NB4 (cell line): Measurements from ENCODE around the gene STAG2.
A peak's percentile ranks its signal among the peaks of the same experiment; 100 is the strongest.

ENCODE experiments used
- DNase-seq: peaks from one replicate; pipeline ENCODE4 v3.0.0; 2010; ENCODE audit warnings: low read depth
- H3K4me3 ChIP-seq: one replicate; pipeline ENCODE4 v1.5.1; 2011; ENCODE audit warnings: mild to moderate bottlenecking, low read depth, low read length, moderate library complexity
- MYC ChIP-seq: IDR thresholded peaks from 2 replicates; pipeline ENCODE4 v1.6.1; 2011; ENCODE audit warnings: low read depth, low read length
- POLR2A ChIP-seq: IDR thresholded peaks from 2 replicates; pipeline ENCODE4 v1.6.1; 2011; ENCODE audit warnings: mild to moderate bottlenecking; ENCODE audit not compliant: insufficient read length; ENCODE audit errors: extremely low read depth
- TF ChIP-seq, protein P1 (sequence below): IDR thresholded peaks from 2 replicates; pipeline ENCODE4 v1.6.1; 2011; ENCODE audit warnings: low read depth, low read length
- TF ChIP-seq, protein P2 (sequence below): IDR thresholded peaks from one replicate; pipeline ENCODE4 v1.5.1; 2012; ENCODE audit warnings: low read depth, low read length

Gene STAG2

DNA sequence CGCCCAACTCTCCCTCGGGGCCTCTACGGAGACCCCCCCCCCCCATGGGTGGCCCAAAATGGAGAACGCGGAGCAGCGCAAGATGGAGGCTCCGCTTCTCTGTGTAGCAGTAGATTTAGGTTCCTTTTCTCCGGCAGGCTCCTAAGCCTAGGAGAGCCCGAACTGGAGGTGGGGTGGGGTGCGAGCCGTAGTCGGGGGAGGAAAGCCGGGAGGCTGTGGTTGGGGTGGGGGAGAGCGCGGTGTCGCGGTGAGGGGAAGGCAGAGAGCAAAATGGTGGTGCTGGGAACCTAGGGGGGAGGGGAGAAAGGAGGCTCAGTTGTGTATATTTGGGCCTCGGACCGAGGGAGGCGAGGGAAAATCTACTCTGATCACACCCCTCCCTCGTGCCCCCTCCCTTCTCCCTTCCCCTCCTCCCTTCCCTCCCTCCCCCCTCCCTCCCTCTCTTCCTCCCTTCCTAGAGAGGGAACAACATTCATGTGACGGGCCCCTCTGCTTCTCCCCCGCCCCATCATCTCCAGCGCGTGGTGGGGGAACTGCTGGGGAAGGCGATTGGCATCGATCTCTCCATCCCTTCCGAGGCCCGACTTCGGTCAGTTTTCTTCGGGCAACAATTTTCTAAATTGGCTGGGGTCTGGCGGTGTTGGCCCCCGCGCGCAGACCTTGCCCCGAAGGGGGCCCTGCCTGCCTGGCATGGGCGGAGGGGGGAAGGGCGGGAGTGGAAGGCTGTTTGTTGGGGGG, at the start of gene STAG2:
TSS of gene STAG2 (plus strand) at position 439 of the 738 bp plus-strand sequence. CDS start 60,922 bp downstream, outside the sequence.
- TF ChIP-seq, protein P1, sequence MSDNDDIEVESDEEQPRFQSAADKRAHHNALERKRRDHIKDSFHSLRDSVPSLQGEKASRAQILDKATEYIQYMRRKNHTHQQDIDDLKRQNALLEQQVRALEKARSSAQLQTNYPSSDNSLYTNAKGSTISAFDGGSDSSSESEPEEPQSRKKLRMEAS, result 0 out of 2 replicates have a peak, but pooled peaks have one; percentile 7
- TF ChIP-seq MYC, result 0 out of 2 replicates have a peak, but pooled peaks have one; percentile 19
- TF ChIP-seq, protein P2, sequence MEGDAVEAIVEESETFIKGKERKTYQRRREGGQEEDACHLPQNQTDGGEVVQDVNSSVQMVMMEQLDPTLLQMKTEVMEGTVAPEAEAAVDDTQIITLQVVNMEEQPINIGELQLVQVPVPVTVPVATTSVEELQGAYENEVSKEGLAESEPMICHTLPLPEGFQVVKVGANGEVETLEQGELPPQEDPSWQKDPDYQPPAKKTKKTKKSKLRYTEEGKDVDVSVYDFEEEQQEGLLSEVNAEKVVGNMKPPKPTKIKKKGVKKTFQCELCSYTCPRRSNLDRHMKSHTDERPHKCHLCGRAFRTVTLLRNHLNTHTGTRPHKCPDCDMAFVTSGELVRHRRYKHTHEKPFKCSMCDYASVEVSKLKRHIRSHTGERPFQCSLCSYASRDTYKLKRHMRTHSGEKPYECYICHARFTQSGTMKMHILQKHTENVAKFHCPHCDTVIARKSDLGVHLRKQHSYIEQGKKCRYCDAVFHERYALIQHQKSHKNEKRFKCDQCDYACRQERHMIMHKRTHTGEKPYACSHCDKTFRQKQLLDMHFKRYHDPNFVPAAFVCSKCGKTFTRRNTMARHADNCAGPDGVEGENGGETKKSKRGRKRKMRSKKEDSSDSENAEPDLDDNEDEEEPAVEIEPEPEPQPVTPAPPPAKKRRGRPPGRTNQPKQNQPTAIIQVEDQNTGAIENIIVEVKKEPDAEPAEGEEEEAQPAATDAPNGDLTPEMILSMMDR, result no peak
- TF ChIP-seq POLR2A, result peak; percentile 35
- DNase-seq, result peak; percentile 94
- peak within 1 kb of the TSS; percentile 95 for H3K4me3 ChIP-seq

DNA sequence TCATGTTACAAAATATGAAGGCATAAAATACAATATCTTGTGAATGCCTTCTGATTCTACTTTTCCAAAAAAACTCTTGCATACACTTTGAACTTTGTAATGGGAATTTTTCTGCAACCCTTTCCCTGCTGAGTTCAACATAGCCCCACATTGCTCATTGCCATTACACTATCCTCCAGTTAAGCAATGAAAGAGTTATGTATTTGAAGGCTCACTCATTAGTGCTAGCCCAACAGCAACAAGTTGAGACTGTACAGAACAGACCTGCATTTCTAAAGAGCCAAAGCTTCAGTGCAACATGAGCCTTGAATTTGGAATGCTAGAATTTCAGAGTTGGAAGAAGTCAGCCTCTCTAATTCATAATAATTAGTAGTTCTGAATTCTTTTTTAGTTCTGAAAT, 44.4 kb upstream of the STAG2 start:
- TF ChIP-seq, protein P2, result no peak
- TF ChIP-seq, protein P1, result no peak
- TF ChIP-seq MYC (no peak), POLR2A (no peak)
- no peak for DNase-seq
- H3K4me3 ChIP-seq, result no peak overlapping the region

DNA sequence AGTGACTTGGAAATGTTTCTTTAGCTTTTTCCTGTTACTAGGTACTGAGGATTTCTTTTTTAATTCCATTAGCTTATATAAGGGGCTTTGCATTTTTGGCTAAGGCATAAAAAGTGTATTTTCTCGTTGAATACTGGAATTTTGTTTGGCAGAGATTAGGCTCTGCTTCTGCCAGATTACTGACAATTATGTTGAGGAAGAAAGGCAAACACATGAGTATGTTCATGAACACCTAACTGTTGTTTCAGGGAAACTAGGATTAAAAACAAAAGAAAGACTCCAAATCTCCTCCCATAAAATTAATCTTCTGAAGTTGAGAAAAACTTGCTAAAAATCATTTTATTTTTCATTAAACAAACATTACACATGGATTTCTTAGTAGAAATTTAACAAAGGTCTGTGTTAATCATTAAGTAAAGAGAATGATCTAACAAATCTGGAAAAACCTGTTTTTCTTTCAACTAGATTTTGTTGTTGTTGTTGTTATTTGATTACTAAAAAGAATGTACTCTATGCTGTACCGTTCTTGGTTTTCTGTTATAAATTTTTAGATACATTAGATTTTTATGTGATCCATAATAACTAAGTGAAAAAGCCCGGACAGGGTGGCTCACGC, 43.3 kb upstream of the STAG2 start:
- H3K4me3 ChIP-seq, result no peak overlapping the region
- DNase-seq, result no peak
- TF ChIP-seq, protein P2, result no peak
- TF ChIP-seq POLR2A (no peak), MYC (no peak)
- TF ChIP-seq, protein P1, result no peak

DNA sequence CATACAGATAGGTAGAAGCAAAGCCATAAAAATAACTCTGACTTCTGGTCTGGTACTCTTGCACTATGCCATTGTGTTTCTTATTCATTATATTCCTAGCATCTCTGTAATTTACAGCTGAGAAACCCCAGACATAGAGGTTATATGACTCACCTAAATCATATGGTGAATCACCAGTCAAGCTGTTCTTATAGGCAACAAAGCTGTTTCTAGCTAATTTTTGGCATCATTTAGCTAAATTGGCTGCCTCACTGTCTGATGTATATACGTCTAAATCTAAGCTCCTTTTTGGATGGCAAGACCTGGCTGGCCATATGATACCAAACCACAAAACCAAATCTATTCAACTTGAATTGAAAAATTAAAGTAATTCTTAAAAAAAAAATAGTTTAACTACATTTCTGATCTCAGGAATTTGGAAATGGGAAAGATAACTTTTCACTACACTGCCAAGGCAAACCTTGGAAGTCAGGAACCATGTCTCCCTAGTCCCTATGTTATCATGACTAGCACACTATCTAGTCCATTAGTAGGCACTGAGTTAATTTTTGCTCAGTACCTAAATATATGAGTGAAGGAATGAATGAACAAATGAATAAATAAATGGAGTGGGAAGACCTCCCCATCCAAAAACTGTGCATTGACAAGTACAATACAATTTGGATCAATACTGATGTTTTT, 41.3 kb upstream of the STAG2 start:
- no peak for DNase-seq
- TF ChIP-seq MYC (no peak), POLR2A (no peak)
- TF ChIP-seq, protein P2, result no peak
- TF ChIP-seq, protein P1, result no peak
- H3K4me3 ChIP-seq, result no peak overlapping the region

DNA sequence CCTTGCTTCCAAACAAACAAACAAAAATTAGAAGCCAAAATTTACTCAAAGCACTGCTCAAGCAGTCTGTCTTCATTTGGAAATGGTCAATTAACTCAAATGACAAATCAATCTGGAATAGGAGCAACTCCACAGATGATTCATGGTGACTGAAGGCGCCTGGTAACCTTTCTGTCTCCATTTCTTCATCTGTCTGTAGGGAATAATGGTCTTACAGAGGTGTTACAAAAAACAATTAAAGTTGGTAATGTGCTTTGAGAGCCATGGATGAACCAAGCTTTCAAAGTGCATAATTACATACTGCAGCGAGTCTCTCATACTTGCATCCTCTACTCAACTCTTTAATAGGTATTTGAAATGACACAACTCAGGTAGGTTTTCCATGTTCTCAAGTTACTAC, 38.3 kb upstream of the STAG2 start:
- no peak for DNase-seq
- H3K4me3 ChIP-seq, result no peak overlapping the region
- TF ChIP-seq, protein P2, result no peak
- TF ChIP-seq, protein P1, result no peak
- TF ChIP-seq MYC (no peak), POLR2A (no peak)
